MCF 10A (cell line): ENCODE data around the gene MLF2. TPM values are rescaled to one million over a fixed set of nuclear protein-coding genes. Genes with fewer than 3 reads are reported as not detected.

Experiments used
- BruUV-seq: library from RNA; stranded (reverse); fragments of 400-500 nt; replicated peaks from 2 replicates; lab custom pipeline; 2021; lab: Mats Ljungman, UMichigan
- CTCF ChIA-PET: fragments of 300-600 bp; sonication (Branson Sonifier 250); formaldehyde crosslinking; extraction: SDS; loops from one replicate; lab custom pipeline; 2021; ENCODE audit warnings: antibody characterized with exemption, inconsistent platforms; lab: Yijun Ruan, JAX
- POLR2A ChIA-PET: fragments of 300-600, 350-650 bp; sonication (Branson Sonifier 250); formaldehyde crosslinking; extraction: SDS; loops from one replicate; lab custom pipeline; 2020; ENCODE audit warnings: antibody characterized with exemption, inconsistent platforms; lab: Yijun Ruan, JAX
- DNase-seq: peaks from one replicate; pipeline ENCODE4 v3.0.0-alpha.2; 2018; ENCODE audit not compliant: unreplicated experiment
- H3K27ac Mint-ChIP-seq: one replicate; pipeline ENCODE4 v1.8.0; 2022; ENCODE audit warnings: mild to moderate bottlenecking, low read depth, mixed read lengths; ENCODE audit not compliant: unreplicated experiment
- H3K27me3 Mint-ChIP-seq: one replicate; pipeline ENCODE4 v1.8.0; 2022; ENCODE audit warnings: mixed read lengths; ENCODE audit not compliant: insufficient read depth, unreplicated experiment
- H3K36me3 Mint-ChIP-seq: one replicate; pipeline ENCODE4 v1.8.0; 2022; ENCODE audit warnings: mild to moderate bottlenecking, moderate library complexity, mixed read lengths; ENCODE audit not compliant: insufficient read depth, unreplicated experiment
- H3K4me1 Mint-ChIP-seq: one replicate; pipeline ENCODE4 v1.8.0; 2022; ENCODE audit warnings: mixed read lengths; ENCODE audit not compliant: insufficient read depth, unreplicated experiment
- H3K4me3 Mint-ChIP-seq: one replicate; pipeline ENCODE4 v1.8.0; 2022; ENCODE audit warnings: mild to moderate bottlenecking, moderate library complexity, mixed read lengths; ENCODE audit not compliant: unreplicated experiment
- H3K9me3 Mint-ChIP-seq: one replicate; pipeline ENCODE4 v1.8.0; 2022; ENCODE audit warnings: mixed read lengths; ENCODE audit not compliant: unreplicated experiment
- CTCF ChIP-seq: fragments of 200-600 bp; IDR thresholded peaks from one replicate; pipeline ENCODE4 v1.8.0; 2022; ENCODE audit warnings: antibody characterized with exemption, mild to moderate bottlenecking; ENCODE audit not compliant: unreplicated experiment
- intact Hi-C: fragments of 100-400 bp; cut with micrococcal nuclease; formaldehyde crosslinking; loops from 2 replicates; pipeline ENCODE4 v1.14.1; 2022
- total RNA-seq: library from RNA; stranded (reverse); gene quantifications from 2 replicates; pipeline ENCODE4 v1.2.3, GENCODE V29; 2022

Gene MLF2
- total RNA-seq, 1 experiment from 2014 or later, result 151 TPM

GRCh38 chr12:6698352-6699046, 54.4 kb downstream of the MLF2 start:
- no TSS peak for BruUV-seq
- TF ChIP-seq CTCF, result no peak
- no peak overlapping the region for H3K4me3 Mint-ChIP-seq
- no peaks in the 10 kb centered on the region for H3K9me3 Mint-ChIP-seq
- POLR2A ChIA-PET, result interaction anchor here (1.3 kb wide), 1 partner anchor 25 kb away, joined by 5 read pairs; the partner anchor contains the start of gene COPS7A
- no peak for DNase-seq
- H3K36me3 Mint-ChIP-seq, result no peaks in the 10 kb centered on the region
- intact Hi-C loops, result loop anchor here (1.0 to 5.0 kb wide), 2 partner anchors 81 to 136 kb away; no protein-coding TSS in a partner anchor
- H3K4me1 Mint-ChIP-seq, result peaks cover 8% of the 10 kb centered on the region
- CTCF ChIA-PET, result interaction anchor here (0.6 to 1.1 kb wide), 7 partner anchors 9 to 225 kb away, joined by 3 to 5 read pairs (median 3); partner anchors contain the start of gene ZNF384
- H3K27me3 Mint-ChIP-seq, result peaks cover 67% of the 10 kb centered on the region
- H3K27ac Mint-ChIP-seq, result no peak overlapping the region

Other genes with a start within 250 kb of the MLF2 start
- 2,995 and 4,097 TPM in 2 replicates for gene GAPDH, start 218.6 kb downstream of the MLF2 start, total RNA-seq
- gene IFFO1, start 197.1 kb downstream of the MLF2 start, total RNA-seq, result 0.49 and 1.1 TPM in 2 replicates
- gene NOP2, start 184.8 kb downstream of the MLF2 start, total RNA-seq, result 97.1 and 108 TPM in 2 replicates
- gene CHD4, start 145.8 kb downstream of the MLF2 start, total RNA-seq, result 135 and 151 TPM in 2 replicates
- gene LPAR5, start 117.2 kb downstream of the MLF2 start, total RNA-seq, result 2.5 and 2.7 TPM in 2 replicates
- gene ACRBP, start 105.7 kb downstream of the MLF2 start, total RNA-seq, result 0.30 and 2.5 TPM in 2 replicates
- gene ING4, start 90.0 kb downstream of the MLF2 start, total RNA-seq, result 15.2 and 16.1 TPM in 2 replicates
- 62.8 and 70.8 TPM in 2 replicates for gene ZNF384, start 63.8 kb downstream of the MLF2 start, total RNA-seq
- not detected in 2 replicates for gene PIANP, start 52.3 kb downstream of the MLF2 start, total RNA-seq
- 55.5 and 61.3 TPM in 2 replicates for gene COPS7A, start 29.1 kb downstream of the MLF2 start, total RNA-seq
- gene PTMS, start 13.2 kb upstream of the MLF2 start, total RNA-seq, result 242 and 284 TPM in 2 replicates
- 0.58 and 1.0 TPM in 2 replicates for gene LAG3, start 19.4 kb upstream of the MLF2 start, total RNA-seq
- not detected in 2 replicates for gene CD4, start 36.4 kb upstream of the MLF2 start, total RNA-seq
- not detected in 2 replicates for gene GPR162, start 68.7 kb upstream of the MLF2 start, total RNA-seq
- 0.47 and 1.3 TPM in 2 replicates for gene P3H3, start 75.3 kb upstream of the MLF2 start, total RNA-seq
- gene GNB3, start 87.8 kb upstream of the MLF2 start, total RNA-seq, result 0.47 TPM in 1 of 2 replicates, not detected in the other
- 11.7 and 25.5 TPM in 2 replicates for gene CDCA3, start 98.1 kb upstream of the MLF2 start, total RNA-seq
- gene USP5, start 99.0 kb upstream of the MLF2 start, total RNA-seq, result 62.5 and 80.2 TPM in 2 replicates
- gene TPI1, start 114.4 kb upstream of the MLF2 start, total RNA-seq, result 498 and 549 TPM in 2 replicates
- gene SPSB2, start 120.2 kb upstream of the MLF2 start, total RNA-seq, result 9.2 and 10.8 TPM in 2 replicates
- 7.5 and 9.1 TPM in 2 replicates for gene LRRC23, start 151.7 kb upstream of the MLF2 start, total RNA-seq
- gene ENO2, start 161.4 kb upstream of the MLF2 start, total RNA-seq, result 0.30 and 2.1 TPM in 2 replicates
- 83.7 and 84.7 TPM in 2 replicates for gene ATN1, start 174.8 kb upstream of the MLF2 start, total RNA-seq
- not detected in 2 replicates for gene RNU7-1, start 190.7 kb upstream of the MLF2 start, total RNA-seq
- 176 and 196 TPM in 2 replicates for gene C12orf57, start 190.9 kb upstream of the MLF2 start, total RNA-seq
- 10.3 and 13.2 TPM in 2 replicates for gene PTPN6, start 198.2 kb upstream of the MLF2 start, total RNA-seq
- gene PHB2, start 217.5 kb upstream of the MLF2 start, total RNA-seq, result 249 and 305 TPM in 2 replicates
- 66.5 and 93.8 TPM in 2 replicates for gene EMG1, start 217.8 kb upstream of the MLF2 start, total RNA-seq